GM19395 (cell line): Measurements from ENCODE around the gene SYNJ2.

Experiments
- ATAC-seq: cut with Tn5 transposase; IDR thresholded peaks from one replicate; pipeline ENCODE4 v1.9.1; 2021; ENCODE audit warnings: mild to moderate bottlenecking, moderate library complexity; ENCODE audit not compliant: unreplicated experiment

The SYNJ2 gene

GRCh38 chr6:158056355-158056754 lies 74.7 kb downstream of the SYNJ2 start:
- no peak for ATAC-seq

- no peak for ATAC-seq
These were observed 75.1 kb downstream of the SYNJ2 start for GRCh38 chr6:158056804-158057203.

DNA sequence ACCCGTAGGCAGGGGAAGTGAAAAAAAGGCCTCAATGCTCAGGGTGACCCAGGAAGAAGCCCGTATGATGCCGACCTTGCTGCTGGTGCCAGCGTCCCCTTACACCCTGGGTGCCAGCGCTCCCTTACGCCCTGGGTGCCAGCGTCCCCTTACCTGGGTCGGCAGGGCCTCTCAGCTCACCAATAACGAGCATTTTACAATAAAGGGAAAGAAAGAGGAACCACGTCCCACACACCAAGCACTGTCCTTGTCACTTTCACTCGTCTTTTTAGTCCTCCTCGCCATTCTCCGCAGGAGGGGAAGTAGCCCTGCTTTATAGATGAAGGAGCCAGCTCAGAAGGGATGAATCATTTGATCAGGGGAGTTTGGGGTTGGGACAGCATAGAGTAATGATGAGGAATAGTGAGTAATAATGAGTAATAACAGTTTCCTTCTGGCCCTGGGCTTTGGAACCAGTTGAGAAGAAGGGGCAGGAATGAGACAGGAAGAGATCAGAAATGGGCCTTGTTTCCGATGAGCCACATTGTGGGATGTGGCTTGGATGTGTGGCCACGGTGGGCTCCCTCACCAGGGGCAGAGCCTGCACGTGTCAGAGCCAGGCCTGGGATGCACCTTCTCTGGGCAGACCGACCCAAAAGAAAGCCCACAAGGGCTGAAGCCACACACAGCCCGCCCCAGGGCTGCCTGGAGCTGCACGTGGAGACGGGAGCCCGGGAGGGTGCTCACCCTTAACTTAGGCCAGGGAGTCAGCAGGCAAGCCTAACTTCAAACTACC lies 75.7 kb downstream of the SYNJ2 start:
- no peak for ATAC-seq

DNA sequence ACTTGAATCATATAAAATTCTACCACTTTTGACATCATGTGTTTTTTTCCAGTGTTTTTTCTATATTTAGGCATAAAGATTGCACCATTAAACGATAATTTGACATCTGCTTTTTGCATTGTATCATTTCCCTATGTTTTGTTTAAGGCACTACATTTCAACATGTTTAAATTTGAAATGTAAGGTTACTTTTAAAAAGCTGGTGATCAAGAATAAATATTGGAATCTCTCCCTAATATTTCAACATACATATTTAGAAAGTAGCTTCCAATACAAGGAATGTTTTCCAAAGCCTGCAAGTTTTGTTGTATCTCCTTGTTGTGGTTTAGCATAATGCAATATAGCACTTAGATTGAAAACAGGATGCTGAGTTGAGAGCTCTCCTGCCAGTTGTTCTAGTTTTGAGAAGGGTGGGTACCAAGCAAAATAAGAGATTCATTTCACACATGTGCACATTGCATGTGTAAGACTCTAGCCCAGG lies 76.5 kb downstream of the SYNJ2 start:
- no peak for ATAC-seq

DNA sequence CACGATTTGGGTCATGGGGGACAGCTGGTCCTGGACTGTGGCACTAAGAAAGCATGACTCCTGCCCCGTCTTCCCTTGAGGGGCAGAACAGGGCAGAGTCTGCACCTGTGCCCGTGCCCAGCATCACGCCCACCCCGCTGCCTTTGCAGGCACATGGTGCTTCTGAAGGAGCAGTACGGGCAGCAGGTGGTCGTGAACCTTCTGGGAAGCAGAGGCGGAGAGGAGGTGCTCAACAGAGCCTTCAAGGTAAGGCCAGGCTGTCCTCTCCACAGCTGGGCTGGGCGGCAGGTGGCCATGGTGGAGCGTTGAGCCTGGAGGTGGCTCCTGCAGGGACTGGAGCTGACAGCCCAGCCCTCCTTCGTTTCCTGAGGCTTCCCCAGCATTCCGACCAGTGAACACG lies 77.4 kb downstream of the SYNJ2 start:
- ATAC-seq: no peak

DNA sequence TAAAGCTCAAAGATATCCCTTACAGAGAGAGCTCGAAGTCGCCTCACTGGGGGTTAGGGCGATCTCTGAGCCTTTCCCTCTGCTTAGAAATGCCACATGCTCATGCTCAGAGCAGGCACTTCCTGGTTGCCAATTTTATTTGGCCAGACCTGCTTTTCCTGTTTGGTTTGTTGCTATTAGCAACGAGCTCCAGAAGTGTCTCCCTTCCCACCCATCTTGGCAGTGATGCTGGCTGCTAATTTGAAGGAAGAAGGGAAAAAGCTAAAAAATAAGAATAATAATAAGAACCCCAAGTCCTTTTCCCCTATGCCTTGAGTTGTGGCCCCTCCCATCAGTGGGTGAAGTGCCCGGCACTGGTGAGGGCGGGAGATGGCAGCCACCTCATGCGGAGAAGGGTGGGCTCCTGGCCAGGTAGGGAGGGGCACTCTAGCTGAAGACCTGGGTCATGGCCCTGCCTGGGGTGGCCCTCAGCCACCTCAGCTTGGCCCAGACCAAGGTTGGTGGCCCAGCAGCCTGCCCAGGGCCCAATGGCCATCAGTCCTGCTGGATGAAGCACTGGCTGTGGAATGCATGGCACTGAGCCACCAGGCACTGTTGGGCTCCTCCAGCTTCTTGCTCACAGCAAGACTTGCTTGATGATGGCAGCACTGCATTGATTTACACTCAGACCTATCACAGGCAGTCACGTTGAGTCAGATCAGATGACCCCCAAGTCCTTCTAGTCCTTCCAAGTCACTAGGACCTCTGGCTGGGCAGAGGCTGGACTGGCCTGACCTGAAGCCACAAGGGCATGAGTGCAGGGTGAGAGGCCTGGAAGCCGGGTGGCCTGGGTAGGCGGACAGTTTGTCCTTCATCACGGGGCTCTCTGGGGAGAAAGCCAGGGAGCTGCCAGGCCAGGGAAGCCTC lies 79.0 kb downstream of the SYNJ2 start:
- no peak for ATAC-seq

- ATAC-seq: no peak
These were observed 79.7 kb downstream of the SYNJ2 start for GRCh38 chr6:158061361-158061708.

- ATAC-seq: no peak
These were observed 80.2 kb downstream of the SYNJ2 start for GRCh38 chr6:158061709-158062461.

GRCh38 chr6:158063736-158064135 lies 82.1 kb downstream of the SYNJ2 start:
- ATAC-seq: no peak

GRCh38 chr6:158064725-158065251 lies 83.1 kb downstream of the SYNJ2 start:
- ATAC-seq: no peak

DNA sequence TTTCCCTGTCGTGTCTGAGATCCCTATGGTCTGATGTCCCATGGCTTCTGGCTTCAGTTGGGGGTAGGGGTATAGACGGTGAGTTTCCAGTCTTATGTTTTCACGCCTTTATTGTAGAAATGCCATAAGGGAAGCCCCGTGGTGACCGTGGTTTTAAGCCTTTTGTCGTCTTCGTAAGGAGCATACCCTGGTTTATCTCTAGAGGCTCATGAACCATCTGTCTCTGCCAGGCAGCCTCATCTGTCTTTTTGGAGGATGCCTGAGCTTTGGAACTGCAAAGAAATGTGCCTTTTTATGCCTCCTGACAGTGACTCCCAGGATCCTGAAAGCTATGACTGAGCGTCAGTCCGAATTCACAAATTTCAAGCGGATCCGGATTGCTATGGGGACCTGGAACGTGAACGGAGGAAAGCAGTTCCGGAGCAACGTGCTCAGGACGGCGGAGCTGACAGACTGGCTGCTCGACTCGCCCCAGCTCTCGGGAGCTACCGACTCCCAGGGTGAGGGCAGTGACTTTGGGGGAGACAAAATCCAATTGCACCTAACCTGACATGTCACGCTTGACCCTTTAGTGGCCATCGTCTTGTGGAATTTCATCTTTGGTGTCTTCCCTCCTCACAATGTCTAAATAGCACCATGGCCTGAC lies 84.6 kb downstream of the SYNJ2 start:
- ATAC-seq: no peak

- no peak for ATAC-seq
These were observed 85.9 kb downstream of the SYNJ2 start for GRCh38 chr6:158067436-158068015.

GRCh38 chr6:158068156-158068892 lies 86.7 kb downstream of the SYNJ2 start:
- ATAC-seq: no peak

DNA sequence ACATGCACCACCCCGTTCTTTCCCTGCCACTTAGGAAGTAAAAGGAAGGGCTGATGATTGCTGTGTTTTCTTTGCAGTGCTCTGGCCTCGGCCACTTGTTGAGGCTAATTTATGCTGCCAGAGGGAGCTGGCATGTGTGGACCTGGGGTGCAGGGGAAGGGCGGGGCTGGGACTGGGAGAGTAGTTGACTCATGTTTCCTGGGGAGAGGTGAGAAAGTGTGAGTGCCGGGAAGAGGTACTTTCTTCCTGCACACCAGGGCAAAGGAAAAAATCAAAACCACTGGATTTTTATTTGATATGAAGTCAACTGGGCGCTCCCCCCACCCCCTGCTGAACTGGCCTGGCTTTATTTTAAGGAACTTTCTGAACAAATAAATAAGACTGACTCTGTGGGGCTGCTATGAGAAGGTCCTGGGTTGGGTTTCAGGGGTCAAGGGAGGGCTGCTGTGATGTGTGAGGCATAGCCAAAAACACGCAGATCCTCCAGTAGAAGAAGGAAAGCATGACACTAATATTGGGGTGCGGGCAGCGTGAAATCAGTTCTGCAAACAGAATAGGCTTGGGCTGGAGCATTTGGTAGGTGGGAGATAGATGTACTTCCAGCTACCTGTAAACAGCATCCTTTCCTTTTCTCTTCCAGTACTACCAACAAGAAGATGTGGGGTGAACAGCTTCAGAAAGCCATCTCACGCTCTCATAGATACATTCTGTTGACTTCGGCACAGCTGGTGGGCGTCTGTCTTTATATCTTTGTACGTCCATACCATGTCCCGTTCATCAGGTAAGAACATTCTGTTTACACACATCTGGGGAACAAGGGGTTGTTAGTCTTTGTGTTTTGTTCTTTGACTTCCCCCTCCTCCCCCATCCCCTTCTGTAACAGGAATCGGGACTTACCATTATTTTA lies 87.5 kb downstream of the SYNJ2 start:
- no peak for ATAC-seq

DNA sequence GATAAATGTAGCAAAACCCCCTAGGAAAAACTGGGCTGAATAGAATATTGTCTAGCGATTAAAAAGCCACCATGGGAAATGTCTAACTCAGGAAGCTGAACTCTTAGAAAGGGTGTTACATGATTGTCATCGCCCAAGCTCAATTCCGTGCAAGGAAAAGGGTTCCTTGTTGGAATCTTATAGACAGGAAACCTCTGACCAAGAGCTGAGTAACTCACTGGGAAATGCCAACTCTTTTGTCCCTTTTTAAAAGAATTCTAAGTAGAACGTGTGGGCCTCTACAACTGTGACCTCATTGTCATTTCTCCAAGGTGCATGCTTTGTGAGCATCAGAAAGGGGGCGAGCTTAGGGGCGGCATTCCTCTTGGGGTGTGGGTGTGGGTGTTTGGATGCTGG lies 88.1 kb downstream of the SYNJ2 start:
- no peak for ATAC-seq

GRCh38 chr6:158070513-158070912 lies 88.8 kb downstream of the SYNJ2 start:
- ATAC-seq: no peak

DNA sequence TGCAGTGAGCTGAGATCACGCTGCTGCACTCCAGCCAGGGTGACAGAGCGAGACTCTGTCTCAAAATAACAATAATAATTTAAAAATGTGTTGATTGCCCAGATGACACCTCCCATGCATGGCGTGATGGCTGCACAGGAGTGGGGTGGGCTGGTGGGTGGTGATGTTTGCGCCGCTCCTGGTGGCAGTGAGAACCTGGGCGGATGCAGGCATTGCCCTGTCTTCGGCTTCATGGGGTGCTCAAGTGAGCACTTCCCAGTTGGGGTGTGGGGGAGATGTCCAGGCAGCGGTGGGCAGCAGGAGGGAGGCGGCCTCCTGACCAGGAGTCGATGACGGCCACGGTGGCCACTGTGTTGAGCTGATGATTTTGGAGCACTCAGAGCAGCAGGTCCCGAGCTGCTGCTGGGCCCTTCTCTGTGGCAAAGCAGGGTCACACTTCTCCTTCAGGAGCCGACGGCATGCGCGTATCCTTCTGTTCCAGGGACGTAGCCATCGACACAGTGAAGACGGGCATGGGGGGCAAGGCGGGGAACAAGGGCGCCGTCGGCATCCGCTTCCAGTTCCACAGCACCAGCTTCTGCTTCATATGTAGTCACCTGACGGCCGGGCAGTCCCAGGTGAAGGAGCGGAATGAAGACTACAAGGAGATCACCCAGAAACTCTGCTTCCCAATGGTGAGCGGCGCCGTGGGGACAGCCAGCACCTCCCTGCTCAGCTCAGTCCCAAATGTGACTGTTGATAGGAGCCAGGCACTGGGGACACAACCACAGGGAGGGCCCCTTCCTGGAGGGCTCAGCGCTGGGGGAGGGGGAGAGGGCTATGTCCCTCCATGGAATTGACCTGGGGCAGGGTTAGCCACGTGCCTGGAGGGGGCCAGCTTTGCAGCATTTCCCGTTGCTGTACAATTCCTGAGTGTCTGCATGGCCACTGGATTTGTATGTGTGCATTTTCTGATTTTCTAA lies 89.7 kb downstream of the SYNJ2 start:
- no peak for ATAC-seq
